HG02642 (cell line): ENCODE results near the gene ANKRD40CL.
A peak's percentile ranks its signal among the peaks of the same experiment; 100 is the strongest.

Source experiments
- ATAC-seq: cut with Tn5 transposase; IDR thresholded peaks from one replicate; pipeline ENCODE4 v1.9.1; 2021; ENCODE audit warnings: mild to moderate bottlenecking; ENCODE audit not compliant: unreplicated experiment, poor library complexity

The ANKRD40CL gene

GRCh38 chr17:50719924-50720794 lies 47.2 kb downstream of the ANKRD40CL start:
- ATAC-seq: no peak

GRCh38 chr17:50719144-50719923 lies 48.0 kb downstream of the ANKRD40CL start, which contains the start of gene LUC7L3:
Gene LUC7L3 (plus strand): TSS chr17:50719603. CDS start chr17:50719733, 130 bp downstream.
- ATAC-seq: peak; percentile 94

- ATAC-seq: no peak
These were observed 51.8 kb downstream of the ANKRD40CL start for GRCh38 chr17:50715471-50715870.

- no peak for ATAC-seq
These were observed 54.7 kb downstream of the ANKRD40CL start for GRCh38 chr17:50712641-50713040.
